GM18873 (cell line): ENCODE measurements around the gene BANP.
"Not testable (repeated sequence)": the region's sequence is repeated elsewhere in the genome, so short reads cannot be mapped to it uniquely, and the experiment has no call there.

ENCODE experiments used
- ATAC-seq: cut with Tn5 transposase; IDR thresholded peaks from one replicate; pipeline ENCODE4 v1.9.1; 2021; ENCODE audit warnings: mild to moderate bottlenecking, moderate library complexity, moderate number of reproducible peaks; ENCODE audit not compliant: unreplicated experiment, low FRiP score

Gene BANP

GRCh38 chr16:88094253-88094575, 143.0 kb downstream of the BANP start:
- not testable (repeated sequence) for ATAC-seq

- not testable (repeated sequence) for ATAC-seq
Measured at GRCh38 chr16:88094900-88095299, 143.7 kb downstream of the BANP start.

- not testable (repeated sequence) for ATAC-seq
Measured at GRCh38 chr16:88096659-88097058, 145.4 kb downstream of the BANP start.

GRCh38 chr16:88098731-88099562, 147.7 kb downstream of the BANP start:
- not testable (repeated sequence) for ATAC-seq

- ATAC-seq, result no peak
Measured at GRCh38 chr16:88099563-88099890, 148.3 kb downstream of the BANP start.

- not testable (repeated sequence) for ATAC-seq
Measured at GRCh38 chr16:88099956-88100355, 148.7 kb downstream of the BANP start.

- not testable (repeated sequence) for ATAC-seq
Measured at GRCh38 chr16:88100801-88101622, 149.8 kb downstream of the BANP start.

- not testable (repeated sequence) for ATAC-seq
Measured at GRCh38 chr16:88101623-88102105, 150.4 kb downstream of the BANP start.

- no peak for ATAC-seq
Measured at GRCh38 chr16:88102597-88102996, 151.4 kb downstream of the BANP start.

GRCh38 chr16:88103011-88103410, 151.8 kb downstream of the BANP start:
- ATAC-seq, result no peak

GRCh38 chr16:88103581-88104188, 152.5 kb downstream of the BANP start:
- no peak for ATAC-seq

GRCh38 chr16:88104363-88104762, 153.1 kb downstream of the BANP start:
- not testable (repeated sequence) for ATAC-seq

- not testable (repeated sequence) for ATAC-seq
Measured at GRCh38 chr16:88105574-88106140, 154.4 kb downstream of the BANP start.

- ATAC-seq, result not testable (repeated sequence)
Measured at GRCh38 chr16:88106566-88106965, 155.3 kb downstream of the BANP start.

- ATAC-seq, result no peak
Measured at GRCh38 chr16:88108762-88109161, 157.5 kb downstream of the BANP start.

- ATAC-seq, result not testable (repeated sequence)
Measured at GRCh38 chr16:88109726-88110621, 158.7 kb downstream of the BANP start.

GRCh38 chr16:88110875-88111494, 159.8 kb downstream of the BANP start:
- ATAC-seq, result not testable (repeated sequence)

- not testable (repeated sequence) for ATAC-seq
Measured at GRCh38 chr16:88111976-88112375, 160.7 kb downstream of the BANP start.

- ATAC-seq, result no peak
Measured at GRCh38 chr16:88113545-88114045, 162.4 kb downstream of the BANP start.
